Measurements from ENCODE around the gene TMEM203. TPM values are rescaled to one million over a fixed set of nuclear protein-coding genes. Genes with fewer than 3 reads are reported as not detected.

Gene TMEM203
- polyA plus RNA-seq, 4 donors: 33.0 to 38.2 (median 35.0) TPM

GRCh38 chr9:137198051-137198901 is 7.2 kb downstream of the TMEM203 start:
- Histone ChIP-seq H3K27ac (ENCODE audit: low read depth in 1 of 3, low read length in 2 of 3) (peak overlapping the region; percentile 83 to 99 (median 94)), H3K36me3 (ENCODE audit: control insufficient read depth in 3 of 3, insufficient read depth in 2 of 3, low read depth in 1 of 3, low read length in 3 of 3) (peaks cover 0 to 49% (median 0%) of the 10 kb centered on the region in 3 donors), H3K27me3 (ENCODE audit: control insufficient read depth in 3 of 3, insufficient read depth in 3 of 3, low read length in 3 of 3) (no peaks in the 10 kb centered on the region), H3K4me1 (ENCODE audit: control insufficient read depth in 3 of 3, insufficient read depth in 2 of 3, low read depth in 1 of 3, low read length in 2 of 3) (peaks cover 0 to 56% (median 0%) of the 10 kb centered on the region in 3 donors), H3K4me3 (ENCODE audit: low read depth in 1 of 3, low read length in 3 of 3) (peak overlapping the region; percentile 63 to 95 (median 82)), H3K9me3 (ENCODE audit: control insufficient read depth in 2 of 2, insufficient read depth in 1 of 2, low read depth in 1 of 2, low read length in 1 of 2) (no peaks in the 10 kb centered on the region)
- DNase-seq (peak; percentile 85 to 95), FAIRE-seq (no peak)
- WGBS, 3 donors: 10 to 63% (median 43%) methylated on average over 19 of the region's 19 CpGs

- no peak for FAIRE-seq
- H3K9me3 ChIP-seq (ENCODE audit: control insufficient read depth in 2 of 2, insufficient read depth in 1 of 2, low read depth in 1 of 2, low read length in 1 of 2): no peaks in the 10 kb centered on the region
- DNase-seq: peak; percentile 76 to 95
- WGBS, 3 donors: 16 to 63% (median 38%) methylated on average over 20 to 21 of the region's 21 CpGs
- peaks cover 0 to 75% (median 0%) of the 10 kb centered on the region in 3 donors for H3K36me3 ChIP-seq (ENCODE audit: control insufficient read depth in 3 of 3, insufficient read depth in 2 of 3, low read depth in 1 of 3, low read length in 3 of 3)
- H3K27me3 ChIP-seq (ENCODE audit: control insufficient read depth in 3 of 3, insufficient read depth in 3 of 3, low read length in 3 of 3): no peaks in the 10 kb centered on the region
- peak overlapping the region in 2 of 3 donors; percentile 6 to 50 for H3K4me3 ChIP-seq (ENCODE audit: low read depth in 1 of 3, low read length in 3 of 3)
- peaks cover 0 to 47% (median 0%) of the 10 kb centered on the region in 3 donors for H3K4me1 ChIP-seq (ENCODE audit: control insufficient read depth in 3 of 3, insufficient read depth in 2 of 3, low read depth in 1 of 3, low read length in 2 of 3)
- H3K27ac ChIP-seq (ENCODE audit: low read depth in 1 of 3, low read length in 2 of 3): peak overlapping the region; percentile 74 to 99 (median 91)
These were observed 9.8 kb downstream of the TMEM203 start for GRCh38 chr9:137195525-137196220.

- FAIRE-seq (no peak), DNase-seq (peak in 1 of 2 donors; percentile 87)
- Histone ChIP-seq H3K36me3 (ENCODE audit: control insufficient read depth in 3 of 3, insufficient read depth in 2 of 3, low read depth in 1 of 3, low read length in 3 of 3) (peaks cover 0 to 82% (median 0%) of the 10 kb centered on the region in 3 donors), H3K27ac (ENCODE audit: low read depth in 1 of 3, low read length in 2 of 3) (peak overlapping the region; percentile 74 to 99 (median 91)), H3K9me3 (ENCODE audit: control insufficient read depth in 2 of 2, insufficient read depth in 1 of 2, low read depth in 1 of 2, low read length in 1 of 2) (no peaks in the 10 kb centered on the region), H3K27me3 (ENCODE audit: control insufficient read depth in 3 of 3, insufficient read depth in 3 of 3, low read length in 3 of 3) (no peaks in the 10 kb centered on the region), H3K4me3 (ENCODE audit: low read depth in 1 of 3, low read length in 3 of 3) (peak overlapping the region in 1 of 3 donors; percentile 35), H3K4me1 (ENCODE audit: control insufficient read depth in 3 of 3, insufficient read depth in 2 of 3, low read depth in 1 of 3, low read length in 2 of 3) (peaks cover under 1 to 54% (median 2%) of the 10 kb centered on the region in 3 donors)
- 10 to 64% (median 33%) methylated on average over 9 to 10 of the region's 10 CpGs for WGBS, 3 donors
These were observed 10.5 kb downstream of the TMEM203 start for GRCh38 chr9:137194909-137195308.

GRCh38 chr9:137194388-137194787 is 11.1 kb downstream of the TMEM203 start:
- H3K4me1 ChIP-seq (ENCODE audit: control insufficient read depth in 3 of 3, insufficient read depth in 2 of 3, low read depth in 1 of 3, low read length in 2 of 3): peaks cover 3 to 59% (median 7%) of the 10 kb centered on the region in 3 donors
- H3K9me3 ChIP-seq (ENCODE audit: control insufficient read depth in 2 of 2, insufficient read depth in 1 of 2, low read depth in 1 of 2, low read length in 1 of 2): no peaks in the 10 kb centered on the region
- H3K36me3 ChIP-seq (ENCODE audit: control insufficient read depth in 3 of 3, insufficient read depth in 2 of 3, low read depth in 1 of 3, low read length in 3 of 3): peaks cover 0 to 88% (median 0%) of the 10 kb centered on the region in 3 donors
- peak overlapping the region in 1 of 3 donors; percentile 35 for H3K4me3 ChIP-seq (ENCODE audit: low read depth in 1 of 3, low read length in 3 of 3)
- no peak for FAIRE-seq
- no peaks in the 10 kb centered on the region for H3K27me3 ChIP-seq (ENCODE audit: control insufficient read depth in 3 of 3, insufficient read depth in 3 of 3, low read length in 3 of 3)
- DNase-seq: no peak
- 18 to 61% (median 49%) methylated on average over 13 to 16 of the region's 16 CpGs for WGBS, 3 donors
- H3K27ac ChIP-seq (ENCODE audit: low read depth in 1 of 3, low read length in 2 of 3): peak overlapping the region in 1 of 3 donors; percentile 91

GRCh38 chr9:137193771-137194170 is 11.7 kb downstream of the TMEM203 start:
- Histone ChIP-seq H3K9me3 (ENCODE audit: control insufficient read depth in 2 of 2, insufficient read depth in 1 of 2, low read depth in 1 of 2, low read length in 1 of 2) (no peaks in the 10 kb centered on the region), H3K27me3 (ENCODE audit: control insufficient read depth in 3 of 3, insufficient read depth in 3 of 3, low read length in 3 of 3) (no peaks in the 10 kb centered on the region), H3K4me3 (ENCODE audit: low read depth in 1 of 3, low read length in 3 of 3) (no peak overlapping the region), H3K4me1 (ENCODE audit: control insufficient read depth in 3 of 3, insufficient read depth in 2 of 3, low read depth in 1 of 3, low read length in 2 of 3) (peaks cover 3 to 56% (median 7%) of the 10 kb centered on the region in 3 donors), H3K27ac (ENCODE audit: low read depth in 1 of 3, low read length in 2 of 3) (no peak overlapping the region), H3K36me3 (ENCODE audit: control insufficient read depth in 3 of 3, insufficient read depth in 2 of 3, low read depth in 1 of 3, low read length in 3 of 3) (peaks cover 0 to 84% (median 0%) of the 10 kb centered on the region in 3 donors)
- FAIRE-seq (no peak), DNase-seq (no peak)
- WGBS, 3 donors: 58 to 82% (median 78%) methylated on average over 9 to 14 of the region's 14 CpGs

GRCh38 chr9:137192859-137193258 is 12.6 kb downstream of the TMEM203 start:
- peaks cover 0 to 78% (median 0%) of the 10 kb centered on the region in 3 donors for H3K36me3 ChIP-seq (ENCODE audit: control insufficient read depth in 3 of 3, insufficient read depth in 2 of 3, low read depth in 1 of 3, low read length in 3 of 3)
- H3K9me3 ChIP-seq (ENCODE audit: control insufficient read depth in 2 of 2, insufficient read depth in 1 of 2, low read depth in 1 of 2, low read length in 1 of 2): no peaks in the 10 kb centered on the region
- DNase-seq (no peak), FAIRE-seq (no peak)
- H3K27ac ChIP-seq (ENCODE audit: low read depth in 1 of 3, low read length in 2 of 3): no peak overlapping the region
- no peak overlapping the region for H3K4me3 ChIP-seq (ENCODE audit: low read depth in 1 of 3, low read length in 3 of 3)
- 83 to 86% (median 85%) methylated on average over 2 of the region's 2 CpGs for WGBS, 3 donors
- H3K27me3 ChIP-seq (ENCODE audit: control insufficient read depth in 3 of 3, insufficient read depth in 3 of 3, low read length in 3 of 3): no peaks in the 10 kb centered on the region
- peaks cover 3 to 48% (median 7%) of the 10 kb centered on the region in 3 donors for H3K4me1 ChIP-seq (ENCODE audit: control insufficient read depth in 3 of 3, insufficient read depth in 2 of 3, low read depth in 1 of 3, low read length in 2 of 3)

- Histone ChIP-seq H3K36me3 (ENCODE audit: control insufficient read depth in 3 of 3, insufficient read depth in 2 of 3, low read depth in 1 of 3, low read length in 3 of 3) (peaks cover 0 to 78% (median 0%) of the 10 kb centered on the region in 3 donors), H3K9me3 (ENCODE audit: control insufficient read depth in 2 of 2, insufficient read depth in 1 of 2, low read depth in 1 of 2, low read length in 1 of 2) (no peaks in the 10 kb centered on the region), H3K27me3 (ENCODE audit: control insufficient read depth in 3 of 3, insufficient read depth in 3 of 3, low read length in 3 of 3) (no peaks in the 10 kb centered on the region), H3K4me3 (ENCODE audit: low read depth in 1 of 3, low read length in 3 of 3) (no peak overlapping the region), H3K4me1 (ENCODE audit: control insufficient read depth in 3 of 3, insufficient read depth in 2 of 3, low read depth in 1 of 3, low read length in 2 of 3) (peaks cover 3 to 48% (median 10%) of the 10 kb centered on the region in 3 donors), H3K27ac (ENCODE audit: low read depth in 1 of 3, low read length in 2 of 3) (no peak overlapping the region)
- WGBS, 3 donors: 68 to 79% (median 75%) methylated on average over 10 of the region's 10 CpGs
- FAIRE-seq: no peak
- no peak for DNase-seq
These were observed 13.0 kb downstream of the TMEM203 start for GRCh38 chr9:137192448-137192780.

GRCh38 chr9:137191691-137192447 is 13.6 kb downstream of the TMEM203 start:
- DNase-seq (no peak), FAIRE-seq (no peak)
- H3K27me3 ChIP-seq (ENCODE audit: control insufficient read depth in 3 of 3, insufficient read depth in 3 of 3, low read length in 3 of 3): no peaks in the 10 kb centered on the region
- H3K36me3 ChIP-seq (ENCODE audit: control insufficient read depth in 3 of 3, insufficient read depth in 2 of 3, low read depth in 1 of 3, low read length in 3 of 3): peaks cover 0 to 80% (median 0%) of the 10 kb centered on the region in 3 donors
- WGBS, 3 donors: 82 to 85% (median 82%) methylated on average over 19 to 22 of the region's 22 CpGs
- peaks cover 3 to 48% (median 16%) of the 10 kb centered on the region in 3 donors for H3K4me1 ChIP-seq (ENCODE audit: control insufficient read depth in 3 of 3, insufficient read depth in 2 of 3, low read depth in 1 of 3, low read length in 2 of 3)
- no peak overlapping the region for H3K4me3 ChIP-seq (ENCODE audit: low read depth in 1 of 3, low read length in 3 of 3)
- H3K27ac ChIP-seq (ENCODE audit: low read depth in 1 of 3, low read length in 2 of 3): no peak overlapping the region
- H3K9me3 ChIP-seq (ENCODE audit: control insufficient read depth in 2 of 2, insufficient read depth in 1 of 2, low read depth in 1 of 2, low read length in 1 of 2): no peaks in the 10 kb centered on the region
